ENCODE measurements around the gene AP1G2.

DNA sequence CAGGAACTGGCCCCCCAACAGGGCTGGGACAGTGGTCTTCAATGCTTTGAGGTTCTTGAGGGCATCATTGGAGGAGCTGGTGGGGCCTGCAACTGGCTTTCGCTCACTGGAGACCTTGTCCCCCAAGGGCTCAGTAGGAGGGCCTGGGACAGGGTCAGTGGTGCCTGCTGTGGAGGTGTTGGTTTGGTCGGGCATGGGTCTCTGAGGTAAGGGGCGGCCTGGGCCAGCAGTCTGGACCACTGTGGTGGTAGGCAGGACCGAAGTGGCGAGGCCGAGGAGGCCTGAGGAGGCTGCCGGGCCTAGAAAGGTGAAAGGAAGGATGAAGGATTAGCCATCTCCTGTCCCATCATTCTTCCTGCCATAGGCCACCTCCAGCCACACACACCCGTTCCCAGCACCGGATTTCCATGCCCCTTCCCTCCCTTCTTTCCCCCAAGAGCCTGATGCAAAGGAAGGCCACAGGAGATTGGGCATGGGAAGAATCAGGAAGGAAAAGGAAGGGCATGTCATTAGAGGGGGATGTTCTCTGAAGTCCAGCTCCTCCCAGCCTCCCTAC lies 44.9 kb downstream of the AP1G2 start:
- no peak for TF ChIP-seq POLR2AphosphoS5 (IDR thresholded peaks at IDR 0.05; ENCODE audit: borderline replicate concordance, low read depth, low read length)
- no peak for TF ChIP-seq EZH2 (IDR thresholded peaks at IDR 0.05)
